Regular cardiac myocyte (primary cell): ENCODE measurements around the gene AP1M2. TPM values are rescaled to one million over a fixed set of nuclear protein-coding genes. Genes with fewer than 3 reads are reported as not detected.

Source experiments
- total RNA-seq: library from RNA; depleted of rRNA; stranded (reverse); fragments of >200 nt; gene quantifications from 2 replicates; pipeline ENCODE4 v1.2.3, GENCODE V29; 2014

Gene AP1M2
- total RNA-seq: 2.9 TPM in 1 of 2 replicates, not detected in the other

DNA sequence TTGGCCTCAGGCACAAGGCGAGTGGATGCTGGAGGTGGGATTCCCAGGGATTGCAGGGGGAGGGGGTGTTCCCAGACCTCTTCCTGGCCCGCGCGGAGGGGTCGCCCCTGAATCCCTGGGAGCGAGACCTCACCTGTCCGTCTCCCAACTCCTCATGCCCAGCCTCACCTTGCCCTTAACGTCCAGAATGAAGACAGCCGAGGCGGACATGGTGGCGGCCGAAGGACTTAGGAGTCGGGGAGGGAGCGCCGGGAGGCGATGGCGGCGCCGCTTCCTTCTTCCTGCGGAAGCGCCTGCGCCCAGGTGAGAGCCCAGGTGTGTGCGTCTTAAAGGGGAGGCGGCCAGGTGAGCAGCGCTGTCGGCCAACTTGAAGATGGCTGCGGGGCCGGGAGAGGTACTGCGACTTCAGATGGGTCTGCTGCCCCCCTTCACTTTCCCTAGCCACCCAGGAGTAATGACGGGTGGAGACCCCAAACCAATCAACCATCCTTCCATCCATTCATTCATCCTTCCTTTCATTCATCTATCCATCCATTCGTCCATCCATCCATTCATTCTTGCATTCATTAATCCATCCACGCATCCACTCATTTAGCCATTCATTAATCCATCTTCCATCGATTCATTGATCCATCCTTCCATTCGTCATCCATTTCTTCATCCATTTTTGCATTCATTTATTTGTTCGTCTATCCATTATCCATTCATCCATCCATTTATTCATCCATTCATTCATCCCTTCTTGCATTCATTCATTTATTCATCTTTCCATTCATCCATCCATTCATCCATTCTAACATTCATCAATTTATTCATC lies at the start of gene AP1M2:
AP1M2 (minus strand) TSS at position 291 of the 817 bp plus-strand sequence; CDS start at position 210, 81 bp downstream.

GRCh38 chr19:10625003-10625761 lies 38.1 kb upstream of the AP1M2 start, which contains the start of gene SLC44A2:
SLC44A2 (plus strand) TSS chr19:10625553; CDS start chr19:10625634, 81 bp downstream.

DNA sequence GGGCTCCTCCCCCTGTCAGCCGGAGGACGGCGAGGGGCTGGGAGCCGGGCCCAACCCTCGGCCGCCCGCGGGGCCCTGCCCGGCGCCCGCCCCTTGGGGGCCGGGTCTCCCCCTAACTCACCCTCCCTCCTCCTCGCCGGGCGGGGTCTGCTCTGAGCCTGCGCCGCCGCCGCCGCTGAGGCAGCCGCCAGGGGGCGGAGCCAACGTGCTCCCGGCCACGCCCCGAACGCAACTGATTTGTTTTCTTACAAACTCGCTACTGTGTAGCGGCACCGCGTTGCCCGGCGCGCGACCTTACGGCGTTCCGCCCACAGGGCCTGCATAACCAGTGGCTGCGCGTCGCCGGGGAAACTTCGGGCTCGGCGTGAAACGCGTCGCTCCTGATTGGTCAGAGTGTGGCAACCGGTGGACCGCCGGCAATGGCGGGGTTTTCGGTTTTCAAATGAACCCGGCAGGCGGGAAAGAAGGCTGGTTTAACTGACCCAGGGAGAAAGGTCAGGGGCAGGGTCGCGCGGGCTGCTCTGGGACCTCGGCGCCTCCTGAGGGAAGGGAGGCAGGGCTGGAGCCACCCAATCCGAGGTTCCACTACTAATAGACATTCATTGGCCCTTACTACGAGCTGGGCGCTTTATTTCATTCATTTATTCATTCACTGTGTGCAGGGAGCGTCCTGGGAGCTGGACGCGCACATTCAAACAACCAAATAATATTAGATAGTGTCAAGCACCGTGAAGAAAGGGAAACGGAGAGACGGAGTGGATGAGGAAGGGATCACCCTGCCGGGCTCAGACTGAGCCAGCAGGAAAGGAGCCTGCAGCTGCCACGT lies 18.1 kb downstream of the AP1M2 start, which contains the start of gene CDKN2D:
CDKN2D (minus strand) TSS at position 154 of the 826 bp plus-strand sequence. CDS start 326 bp downstream, outside the sequence.

DNA sequence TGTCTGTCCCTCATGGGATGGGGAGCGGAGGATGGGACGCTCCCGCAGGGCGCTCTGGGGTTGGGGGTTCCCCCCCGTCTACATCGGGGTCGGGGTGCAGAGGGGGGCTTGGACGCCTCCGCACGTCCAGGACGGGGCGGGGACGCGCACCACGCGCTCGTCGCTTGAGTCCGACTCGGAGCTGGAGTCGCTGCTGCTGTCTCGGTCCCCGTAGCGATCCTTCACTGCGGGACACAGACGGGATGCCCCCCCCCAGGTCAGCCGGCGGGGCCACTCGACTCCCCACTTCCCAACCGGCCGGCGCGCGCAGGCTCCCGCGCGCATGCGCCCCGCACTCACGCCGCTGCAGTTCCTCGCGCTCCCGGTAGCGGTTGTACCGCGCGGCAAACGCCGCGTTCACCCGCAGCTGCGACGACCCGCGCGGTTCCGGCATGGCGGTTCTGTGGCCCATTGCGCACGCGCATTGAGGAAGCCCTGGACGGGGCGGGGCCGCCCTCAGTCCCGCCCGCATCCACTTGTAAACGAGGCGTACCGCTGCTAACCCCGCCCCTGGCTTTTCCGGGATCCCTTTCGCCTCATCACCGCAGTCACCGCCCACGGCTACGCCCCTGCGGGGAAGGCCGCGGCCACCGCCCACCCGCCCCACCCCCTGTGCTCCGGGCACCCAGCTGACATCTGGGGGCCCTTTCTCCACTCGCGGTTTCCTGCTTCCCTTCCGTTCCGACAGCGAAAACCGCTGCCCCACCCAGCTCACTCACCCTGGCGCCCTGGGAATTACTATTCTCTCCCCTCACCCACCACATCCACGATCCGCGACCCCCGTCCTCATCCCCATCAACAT lies 21.3 kb downstream of the AP1M2 start, which contains the start of gene KRI1:
KRI1 (minus strand) TSS at position 444 of the 841 bp plus-strand sequence; CDS start at position 433, 11 bp downstream.

GRCh38 chr19:10543420-10544241 lies 43.5 kb downstream of the AP1M2 start, which contains the start of gene ATG4D:
ATG4D (plus strand) TSS chr19:10543904; CDS start chr19:10544091, 187 bp downstream.

Other genes starting within 250 kb of the AP1M2 start
- 7.0 and 12.1 TPM in 2 replicates for gene ICAM3, start 247.7 kb downstream of the AP1M2 start, total RNA-seq
- gene TYK2, start 206.7 kb downstream of the AP1M2 start, total RNA-seq: 60.6 and 101 TPM in 2 replicates
- gene CDC37, start 183.8 kb downstream of the AP1M2 start, total RNA-seq: 193 and 304 TPM in 2 replicates
- gene PDE4A, start 166.8 kb downstream of the AP1M2 start, total RNA-seq: 2.5 and 2.8 TPM in 2 replicates
- gene KEAP1, start 84.0 kb downstream of the AP1M2 start, total RNA-seq: 69.3 and 98.5 TPM in 2 replicates
- gene S1PR5, start 69.9 kb downstream of the AP1M2 start, total RNA-seq: 1.4 and 4.6 TPM in 2 replicates
- 14.9 and 25.9 TPM in 2 replicates for gene ATG4D, start 43.4 kb downstream of the AP1M2 start, total RNA-seq
- 6.8 and 20.7 TPM in 2 replicates for gene KRI1, start 21.3 kb downstream of the AP1M2 start, total RNA-seq
- gene CDKN2D, start 18.3 kb downstream of the AP1M2 start, total RNA-seq: 6.5 and 12.5 TPM in 2 replicates
- 22.6 and 27.4 TPM in 2 replicates for gene SLC44A2, start 38.2 kb upstream of the AP1M2 start, total RNA-seq
- 53.0 and 125 TPM in 2 replicates for gene ILF3, start 67.0 kb upstream of the AP1M2 start, total RNA-seq
- gene QTRT1, start 114.1 kb upstream of the AP1M2 start, total RNA-seq: 23.4 and 35.5 TPM in 2 replicates
- gene DNM2, start 130.8 kb upstream of the AP1M2 start, total RNA-seq: 78.6 and 91.4 TPM in 2 replicates
- 55.4 and 61.4 TPM in 2 replicates for gene TMED1, start 248.9 kb upstream of the AP1M2 start, total RNA-seq